ENCODE results near the gene BLOC1S5.
"Not testable (repeated sequence)": the region's sequence is repeated elsewhere in the genome, so short reads cannot be mapped to it uniquely, and the experiment has no call there.

The BLOC1S5 gene

GRCh38 chr6:8054276-8054675 lies 9.9 kb downstream of the BLOC1S5 start:
- H3K4me3 ChIP-seq (ENCODE audit: low read length): no peak overlapping the region
- peaks cover 15% of the 10 kb centered on the region for H3K36me3 ChIP-seq (ENCODE audit: insufficient read depth, low read length)
- H2AFZ ChIP-seq (ENCODE audit: low read depth, low read length): no peak overlapping the region

GRCh38 chr6:8047541-8048292 lies 16.5 kb downstream of the BLOC1S5 start:
- H3K4me3 ChIP-seq (ENCODE audit: low read length): no peak overlapping the region

More at GRCh38 chr6:8054276-8054675, 9.9 kb downstream of the BLOC1S5 start:
- Histone ChIP-seq H3K9me3 (ENCODE audit: low read length) (no peaks in the 10 kb centered on the region), H3K27me3 (ENCODE audit: insufficient read depth, low read length) (no peaks in the 10 kb centered on the region), H3K4me1 (ENCODE audit: insufficient read depth, low read length) (no peaks in the 10 kb centered on the region)

GRCh38 chr6:8045769-8046168 lies 18.4 kb downstream of the BLOC1S5 start:
- H3K9me3 ChIP-seq (ENCODE audit: low read length); H3K36me3 ChIP-seq (ENCODE audit: insufficient read depth, low read length); H3K27me3 ChIP-seq (ENCODE audit: insufficient read depth, low read length); H3K4me3 ChIP-seq (ENCODE audit: low read length); H2AFZ ChIP-seq (ENCODE audit: low read depth, low read length); H3K4me1 ChIP-seq (ENCODE audit: insufficient read depth, low read length): not testable (repeated sequence)

More at GRCh38 chr6:8047541-8048292, 16.5 kb downstream of the BLOC1S5 start:
- Histone ChIP-seq H2AFZ (ENCODE audit: low read depth, low read length) (no peak overlapping the region), H3K4me1 (ENCODE audit: insufficient read depth, low read length) (no peaks in the 10 kb centered on the region), H3K9me3 (ENCODE audit: low read length) (peaks cover 7% of the 10 kb centered on the region), H3K36me3 (ENCODE audit: insufficient read depth, low read length) (peaks cover 7% of the 10 kb centered on the region), H3K27me3 (ENCODE audit: insufficient read depth, low read length) (no peaks in the 10 kb centered on the region)

- Histone ChIP-seq H2AFZ (ENCODE audit: low read depth, low read length) (no peak overlapping the region), H3K27me3 (ENCODE audit: insufficient read depth, low read length) (no peaks in the 10 kb centered on the region), H3K36me3 (ENCODE audit: insufficient read depth, low read length) (peaks cover 17% of the 10 kb centered on the region), H3K9me3 (ENCODE audit: low read length) (peaks cover 10% of the 10 kb centered on the region), H3K4me3 (ENCODE audit: low read length) (no peak overlapping the region), H3K4me1 (ENCODE audit: insufficient read depth, low read length) (no peaks in the 10 kb centered on the region)
Observed at GRCh38 chr6:8043221-8043620, 21.0 kb downstream of the BLOC1S5 start.

- Histone ChIP-seq H3K27me3 (ENCODE audit: insufficient read depth, low read length) (no peaks in the 10 kb centered on the region), H3K4me1 (ENCODE audit: insufficient read depth, low read length) (no peaks in the 10 kb centered on the region), H3K36me3 (ENCODE audit: insufficient read depth, low read length) (peaks cover 17% of the 10 kb centered on the region), H2AFZ (ENCODE audit: low read depth, low read length) (no peak overlapping the region), H3K9me3 (ENCODE audit: low read length) (peaks cover 10% of the 10 kb centered on the region), H3K4me3 (ENCODE audit: low read length) (no peak overlapping the region)
Observed at GRCh38 chr6:8041913-8042583, 22.1 kb downstream of the BLOC1S5 start.

GRCh38 chr6:8034107-8034506 lies 30.1 kb downstream of the BLOC1S5 start:
- H3K9me3 ChIP-seq (ENCODE audit: low read length); H3K4me3 ChIP-seq (ENCODE audit: low read length); H2AFZ ChIP-seq (ENCODE audit: low read depth, low read length); H3K4me1 ChIP-seq (ENCODE audit: insufficient read depth, low read length); H3K27me3 ChIP-seq (ENCODE audit: insufficient read depth, low read length); H3K36me3 ChIP-seq (ENCODE audit: insufficient read depth, low read length): not testable (repeated sequence)

- Histone ChIP-seq H3K27me3 (ENCODE audit: insufficient read depth, low read length) (no peaks in the 10 kb centered on the region), H3K4me3 (ENCODE audit: low read length) (no peak overlapping the region), H3K4me1 (ENCODE audit: insufficient read depth, low read length) (no peaks in the 10 kb centered on the region), H3K9me3 (ENCODE audit: low read length) (no peaks in the 10 kb centered on the region), H2AFZ (ENCODE audit: low read depth, low read length) (no peak overlapping the region), H3K36me3 (ENCODE audit: insufficient read depth, low read length) (peaks cover 1% of the 10 kb centered on the region)
Observed at GRCh38 chr6:8030920-8031319, 33.3 kb downstream of the BLOC1S5 start.

- no peaks in the 10 kb centered on the region for H3K27me3 ChIP-seq (ENCODE audit: insufficient read depth, low read length)
- no peak overlapping the region for H3K4me3 ChIP-seq (ENCODE audit: low read length)
- no peaks in the 10 kb centered on the region for H3K4me1 ChIP-seq (ENCODE audit: insufficient read depth, low read length)
- no peaks in the 10 kb centered on the region for H3K36me3 ChIP-seq (ENCODE audit: insufficient read depth, low read length)
- H2AFZ ChIP-seq (ENCODE audit: low read depth, low read length): no peak overlapping the region
- no peaks in the 10 kb centered on the region for H3K9me3 ChIP-seq (ENCODE audit: low read length)
Observed at GRCh38 chr6:8029243-8029870, 34.8 kb downstream of the BLOC1S5 start.

- Histone ChIP-seq H3K4me1 (ENCODE audit: insufficient read depth, low read length) (no peaks in the 10 kb centered on the region), H3K36me3 (ENCODE audit: insufficient read depth, low read length) (peaks cover 2% of the 10 kb centered on the region), H2AFZ (ENCODE audit: low read depth, low read length) (no peak overlapping the region), H3K9me3 (ENCODE audit: low read length) (no peaks in the 10 kb centered on the region), H3K4me3 (ENCODE audit: low read length) (no peak overlapping the region), H3K27me3 (ENCODE audit: insufficient read depth, low read length) (no peaks in the 10 kb centered on the region)
Observed at GRCh38 chr6:8027965-8028651, 36.1 kb downstream of the BLOC1S5 start.

GRCh38 chr6:8026800-8027199 lies 37.4 kb downstream of the BLOC1S5 start:
- Histone ChIP-seq H2AFZ (ENCODE audit: low read depth, low read length) (no peak overlapping the region), H3K36me3 (ENCODE audit: insufficient read depth, low read length) (peaks cover 2% of the 10 kb centered on the region), H3K4me1 (ENCODE audit: insufficient read depth, low read length) (no peaks in the 10 kb centered on the region), H3K4me3 (ENCODE audit: low read length) (no peak overlapping the region), H3K9me3 (ENCODE audit: low read length) (no peaks in the 10 kb centered on the region), H3K27me3 (ENCODE audit: insufficient read depth, low read length) (no peaks in the 10 kb centered on the region)

GRCh38 chr6:8025191-8025590 lies 39.0 kb downstream of the BLOC1S5 start:
- H3K4me3 ChIP-seq (ENCODE audit: low read length): no peak overlapping the region
- H3K9me3 ChIP-seq (ENCODE audit: low read length): no peaks in the 10 kb centered on the region
- no peaks in the 10 kb centered on the region for H3K27me3 ChIP-seq (ENCODE audit: insufficient read depth, low read length)
- H3K4me1 ChIP-seq (ENCODE audit: insufficient read depth, low read length): no peaks in the 10 kb centered on the region
- peaks cover 2% of the 10 kb centered on the region for H3K36me3 ChIP-seq (ENCODE audit: insufficient read depth, low read length)
- H2AFZ ChIP-seq (ENCODE audit: low read depth, low read length): no peak overlapping the region

- no peaks in the 10 kb centered on the region for H3K4me1 ChIP-seq (ENCODE audit: insufficient read depth, low read length)
- H3K36me3 ChIP-seq (ENCODE audit: insufficient read depth, low read length): peaks cover 2% of the 10 kb centered on the region
- no peaks in the 10 kb centered on the region for H3K27me3 ChIP-seq (ENCODE audit: insufficient read depth, low read length)
- H2AFZ ChIP-seq (ENCODE audit: low read depth, low read length): no peak overlapping the region
- H3K9me3 ChIP-seq (ENCODE audit: low read length): no peaks in the 10 kb centered on the region
- no peak overlapping the region for H3K4me3 ChIP-seq (ENCODE audit: low read length)
Observed at GRCh38 chr6:8023638-8024037, 40.6 kb downstream of the BLOC1S5 start.

- no peak overlapping the region for H2AFZ ChIP-seq (ENCODE audit: low read depth, low read length)
- H3K9me3 ChIP-seq (ENCODE audit: low read length): no peaks in the 10 kb centered on the region
Observed at GRCh38 chr6:8020083-8020482, 44.1 kb downstream of the BLOC1S5 start.

More at GRCh38 chr6:8020083-8020482, 44.1 kb downstream of the BLOC1S5 start:
- Histone ChIP-seq H3K27me3 (ENCODE audit: insufficient read depth, low read length) (no peaks in the 10 kb centered on the region), H3K4me3 (ENCODE audit: low read length) (no peak overlapping the region), H3K36me3 (ENCODE audit: insufficient read depth, low read length) (peaks cover 3% of the 10 kb centered on the region), H3K4me1 (ENCODE audit: insufficient read depth, low read length) (no peaks in the 10 kb centered on the region)

Measured in neuron (in vitro differentiated cells).